Prostate gland (tissue), 2 donors: Measurements from ENCODE around the gene C16orf90. TPM values are rescaled to one million over a fixed set of nuclear protein-coding genes. Genes with fewer than 3 reads are reported as not detected.
"Not testable (repeated sequence)": the region's sequence is repeated elsewhere in the genome, so short reads cannot be mapped to it uniquely, and the experiment has no call there.

ENCODE experiments used
- DNase-seq: peaks from one replicate; pipeline ENCODE4 v3.0.0-alpha.2; 2019; ENCODE audit warnings: low spot score
- H3K27ac ChIP-seq, 2 donors: fragments of 200-600 bp; sonication (generic); 2 replicates each; pipeline ENCODE4 v1.5.1; 2017 to 2019
- H3K27me3 ChIP-seq: fragments of 200-600 bp; sonication (generic); replicated peaks from 2 replicates; pipeline ENCODE4 v1.5.1; 2019; ENCODE audit not compliant: insufficient read depth
- H3K36me3 ChIP-seq, 2 donors: fragments of 200-600 bp; sonication (generic); 1 replicate in 1 of 2; 2 replicates in 1 of 2; pipeline versions ENCODE4 v1.5.1 to v1.8.1; 2017 to 2019
- H3K4me1 ChIP-seq: fragments of 200-600 bp; sonication (generic); replicated peaks from 2 replicates; pipeline ENCODE4 v1.5.1; 2019
- H3K4me3 ChIP-seq, 2 donors: fragments of 200-600 bp; sonication (generic); 2 replicates each; pipeline ENCODE4 v1.5.1; 2017 to 2019
- H3K9me3 ChIP-seq: fragments of 200-600 bp; sonication (generic); 2 replicates; pipeline ENCODE4 v1.5.1; 2017
- CTCF ChIP-seq, 4 experiments: fragments of 200-600 bp in 2 of 4; fragments of 450-650 bp in 2 of 4; sonication (generic) in 2 of 4; IDR thresholded peaks; 1 replicate in 3 of 4; 2 replicates in 1 of 4; pipeline ENCODE4 v1.5.1; 2016 to 2019; ENCODE audit warnings: antibody characterized with exemption in 4 of 4, mild to moderate bottlenecking in 2 of 4, moderate library complexity in 2 of 4
- POLR2A ChIP-seq: fragments of 450-650 bp; IDR thresholded peaks from one replicate; pipeline ENCODE4 v1.6.1; 2016; ENCODE audit warnings: antibody characterized with exemption, mild to moderate bottlenecking
- POLR2AphosphoS5 ChIP-seq: sonication (generic); formaldehyde crosslinking; IDR thresholded peaks from one replicate; pipeline ENCODE4 v1.6.1; 2017; ENCODE audit warnings: antibody characterized with exemption
- WGBS: methylation state at CpG from one replicate; pipeline ENCODE4 v1.1.5; 2018; 5-methylcytosine and 5-hydroxymethylcytosine counted together
- intact Hi-C: fragments of 100-400 bp; cut with DNase I; formaldehyde crosslinking; loops from one replicate; pipeline ENCODE4 v1.14.2; 2022
- total RNA-seq, 2 donors: library from RNA; depleted of rRNA; stranded (reverse); fragments of >200 nt; gene quantifications; one replicate each; pipeline ENCODE4 v1.1.0, GENCODE V29; 2016

Gene C16orf90
- total RNA-seq, 2 donors from 2014 or later: 1.1 TPM; not detected in 1

DNA sequence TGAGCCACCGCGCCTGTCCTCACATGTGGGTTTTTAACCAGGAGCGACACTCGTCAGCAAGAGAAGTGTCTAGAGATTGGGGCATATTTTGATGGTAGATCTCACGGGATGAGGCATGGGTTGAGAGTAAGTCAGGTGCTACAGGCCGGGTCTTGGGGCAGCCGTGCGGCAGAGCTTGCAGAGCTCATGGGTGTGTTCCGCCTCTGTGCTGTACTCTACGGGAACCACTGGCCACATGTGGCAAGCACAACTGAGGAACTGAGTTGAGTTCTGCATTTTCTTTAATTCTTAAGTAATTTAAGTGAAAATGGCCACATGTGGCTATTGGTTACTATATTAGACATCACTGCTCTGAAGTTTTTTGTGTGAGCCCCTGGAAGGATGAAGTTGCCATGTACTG, 15.1 kb upstream of the C16orf90 start:
- intact Hi-C loops: no loop called here
- DNase-seq: no peak
- no peaks in the 10 kb centered on the region for H3K27me3 ChIP-seq
- H3K4me3 ChIP-seq: no peak overlapping the region
- H3K9me3 ChIP-seq: no peaks in the 10 kb centered on the region
- 95% methylated on average over 10 of the region's 10 CpGs for WGBS
- H3K27ac ChIP-seq: no peak overlapping the region
- TF ChIP-seq CTCF (IDR thresholded peaks at IDR 0.05) (no peak), POLR2AphosphoS5 (no peak), POLR2A (no peak)
- peaks cover 6 to 21% of the 10 kb centered on the region in 2 donors for H3K36me3 ChIP-seq
- H3K4me1 ChIP-seq: no peaks in the 10 kb centered on the region

DNA sequence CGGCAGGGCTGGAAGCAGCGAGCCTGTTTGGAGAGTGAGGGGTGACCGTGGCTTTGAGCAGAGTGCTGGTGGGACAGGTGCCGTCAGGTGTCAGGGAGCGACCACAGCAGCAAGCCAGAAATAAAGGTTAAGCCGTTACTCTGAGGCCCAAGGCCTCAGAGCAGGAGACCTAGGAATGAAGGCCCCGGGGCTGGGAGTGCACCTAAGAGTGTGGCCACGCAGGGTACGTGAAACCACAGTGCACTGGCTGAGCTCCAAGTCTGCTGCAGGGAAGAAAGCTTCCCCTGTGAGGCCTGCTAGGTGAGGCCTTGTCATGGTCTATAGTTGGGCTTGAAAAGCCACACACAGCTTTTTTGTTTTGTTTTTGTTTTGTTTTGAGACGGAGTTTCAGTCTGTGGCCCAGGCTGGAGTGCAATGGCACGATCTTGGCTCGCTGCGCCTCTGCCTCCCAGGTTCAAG, 14.2 kb upstream of the C16orf90 start:
- no peaks in the 10 kb centered on the region for H3K27me3 ChIP-seq
- no peaks in the 10 kb centered on the region for H3K4me1 ChIP-seq
- no peak for TF ChIP-seq POLR2A
- TF ChIP-seq POLR2AphosphoS5: no peak
- TF ChIP-seq CTCF (IDR thresholded peaks at IDR 0.05): no peak
- no peak for DNase-seq
- H3K27ac ChIP-seq: no peak overlapping the region
- H3K9me3 ChIP-seq: no peaks in the 10 kb centered on the region
- intact Hi-C loops: loop anchor here (10.0 kb wide), 1 partner anchor 225 kb away; the partner anchor contains the start of gene ZNF263
- H3K36me3 ChIP-seq: peaks cover 6 to 21% of the 10 kb centered on the region in 2 donors
- H3K4me3 ChIP-seq: no peak overlapping the region
- 80% methylated on average over 13 of the region's 13 CpGs for WGBS

DNA sequence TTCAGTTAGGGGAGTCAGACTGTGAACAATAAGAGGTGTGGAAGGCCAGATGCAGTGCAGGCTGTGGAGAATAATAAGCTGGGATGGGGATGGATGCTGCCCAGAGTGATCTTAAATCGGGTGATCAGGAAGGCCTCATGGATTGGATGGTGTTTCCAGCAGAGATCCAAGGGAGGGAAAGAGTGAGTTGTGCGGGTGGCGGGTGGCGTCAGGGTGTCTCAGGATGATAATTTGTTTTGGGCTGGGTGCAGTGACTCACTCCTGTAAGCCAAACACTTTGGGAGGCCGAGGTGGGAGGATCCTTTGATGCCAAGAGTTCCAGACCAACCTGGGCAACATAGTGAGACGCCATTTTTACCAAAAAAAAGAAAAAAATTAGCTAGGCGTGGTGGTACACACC, 13.4 kb upstream of the C16orf90 start:
- Histone ChIP-seq H3K4me3 (no peak overlapping the region), H3K27me3 (no peaks in the 10 kb centered on the region), H3K27ac (no peak overlapping the region), H3K36me3 (peaks cover 6 to 21% of the 10 kb centered on the region in 2 donors), H3K9me3 (no peaks in the 10 kb centered on the region), H3K4me1 (no peaks in the 10 kb centered on the region)
- 94% methylated on average over 7 of the region's 7 CpGs for WGBS
- no peak for DNase-seq
- TF ChIP-seq POLR2A (no peak), CTCF (IDR thresholded peaks at IDR 0.05) (no peak), POLR2AphosphoS5 (no peak)
- intact Hi-C loops: loop anchor here (10.0 kb wide), 1 partner anchor 224 kb away; the partner anchor contains the start of gene ZNF263

GRCh38 chr16:3503523-3503922, 8.2 kb upstream of the C16orf90 start:
- H3K27ac ChIP-seq: no peak overlapping the region
- no peak for DNase-seq
- no peaks in the 10 kb centered on the region for H3K9me3 ChIP-seq
- H3K27me3 ChIP-seq: no peaks in the 10 kb centered on the region
- peaks cover 6% of the 10 kb centered on the region for H3K4me1 ChIP-seq
- intact Hi-C loops: loop anchor here (10.0 kb wide), 1 partner anchor 219 kb away; the partner anchor contains the start of gene ZNF263
- 75% methylated on average over 6 of the region's 6 CpGs for WGBS
- H3K36me3 ChIP-seq: peaks cover 6 to 9% of the 10 kb centered on the region in 2 donors
- no peak for TF ChIP-seq CTCF (IDR thresholded peaks at IDR 0.05)
- no peak for TF ChIP-seq POLR2A
- no peak for TF ChIP-seq POLR2AphosphoS5
- no peak overlapping the region for H3K4me3 ChIP-seq

DNA sequence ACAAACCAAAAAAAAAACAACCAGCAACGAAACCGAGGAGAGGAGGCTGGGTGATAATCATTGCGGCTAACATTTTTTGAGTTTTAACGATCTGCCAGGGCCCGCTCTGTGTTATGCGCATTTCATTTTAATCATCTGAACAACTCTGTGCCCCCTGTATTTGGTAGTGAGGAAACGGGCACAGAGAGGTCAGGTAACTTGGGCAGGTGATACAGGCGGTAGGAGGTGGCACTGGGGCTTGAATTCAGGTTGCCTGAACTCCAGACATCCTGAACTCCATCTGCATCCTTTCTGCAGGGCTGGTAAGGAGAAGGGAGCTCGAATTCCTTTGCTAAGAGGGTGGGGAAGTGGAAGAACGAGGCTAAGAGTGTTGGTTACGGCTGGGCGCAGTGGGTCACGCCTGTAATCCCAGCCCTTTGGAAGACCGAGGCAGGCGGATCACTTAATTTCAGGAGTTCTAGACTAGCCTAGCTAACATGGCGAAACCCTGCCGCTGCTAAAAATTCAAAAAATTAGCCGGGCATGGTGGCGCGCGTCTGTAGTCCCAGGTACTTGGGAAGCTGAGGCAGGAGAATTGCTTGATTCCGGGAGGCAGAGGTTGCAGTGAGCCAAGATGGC, 6.6 kb upstream of the C16orf90 start:
- TF ChIP-seq POLR2A: no peak
- no peak for TF ChIP-seq CTCF (IDR thresholded peaks at IDR 0.05)
- no peak for TF ChIP-seq POLR2AphosphoS5
- no peak for DNase-seq
- no peaks in the 10 kb centered on the region for H3K27me3 ChIP-seq
- WGBS: 72% methylated on average over 22 of the region's 22 CpGs
- peaks cover 6% of the 10 kb centered on the region for H3K4me1 ChIP-seq
- intact Hi-C loops: loop anchor here (10.0 kb wide), 1 partner anchor 217 kb away; the partner anchor contains the start of gene ZNF263
- peaks cover 0 to 9% of the 10 kb centered on the region in 2 donors for H3K36me3 ChIP-seq
- H3K4me3 ChIP-seq: peak overlapping the region; percentile 82 to 94
- H3K9me3 ChIP-seq: no peaks in the 10 kb centered on the region
- H3K27ac ChIP-seq: peak overlapping the region in 1 of 2 donors; percentile 73

- Histone ChIP-seq H3K27ac (peak overlapping the region; percentile 73 to 77), H3K4me3 (peak overlapping the region; percentile 82 to 94)
- not testable (repeated sequence) for H3K4me1 ChIP-seq, H3K9me3 ChIP-seq, H3K36me3 ChIP-seq, DNase-seq, H3K27me3 ChIP-seq
- intact Hi-C loops: loop anchor here (10.0 kb wide), 1 partner anchor 217 kb away; the partner anchor contains the start of gene ZNF263
- 9% methylated on average over 24 of the region's 24 CpGs for WGBS
Measured at GRCh38 chr16:3501412-3501761, 6.1 kb upstream of the C16orf90 start.
